Effector CD4-positive, alpha-beta T cell (primary cell): ENCODE results near the gene CMBL.
"Not testable (repeated sequence)": the region's sequence is repeated elsewhere in the genome, so short reads cannot be mapped to it uniquely, and the experiment has no call there.

ENCODE experiments used
- DNase-seq: peaks from one replicate; pipeline ENCODE4 v3.0.0-alpha.2; 2020

Gene CMBL

GRCh38 chr5:10253390-10253789 lies 54.3 kb downstream of the CMBL start:
- no peak for DNase-seq

- no peak for DNase-seq
These were observed 56.3 kb downstream of the CMBL start for GRCh38 chr5:10251405-10251804.

GRCh38 chr5:10250806-10251276 lies 56.9 kb downstream of the CMBL start:
- DNase-seq: no peak

GRCh38 chr5:10249948-10250805 lies 57.5 kb downstream of the CMBL start, which contains the start of gene CCT5:
CCT5 (plus strand) TSS chr5:10250280; CDS start chr5:10250341, 61 bp downstream.
- peak; percentile 86 for DNase-seq

GRCh38 chr5:10248378-10249260 lies 59.1 kb downstream of the CMBL start:
- no peak for DNase-seq

- not testable (repeated sequence) for DNase-seq
These were observed 60.5 kb downstream of the CMBL start for GRCh38 chr5:10247217-10247616.

- DNase-seq: no peak
These were observed 60.9 kb downstream of the CMBL start for GRCh38 chr5:10246761-10247160.

GRCh38 chr5:10244342-10244944 lies 63.3 kb downstream of the CMBL start:
- no peak for DNase-seq

GRCh38 chr5:10243660-10244240 lies 64.0 kb downstream of the CMBL start:
- no peak for DNase-seq

- DNase-seq: no peak
These were observed 72.4 kb downstream of the CMBL start for GRCh38 chr5:10235350-10235749.

GRCh38 chr5:10233505-10233904 lies 74.2 kb downstream of the CMBL start:
- DNase-seq: no peak

GRCh38 chr5:10233011-10233410 lies 74.7 kb downstream of the CMBL start:
- DNase-seq: no peak

GRCh38 chr5:10232386-10232785 lies 75.3 kb downstream of the CMBL start:
- no peak for DNase-seq

- DNase-seq: no peak
These were observed 78.2 kb downstream of the CMBL start for GRCh38 chr5:10229306-10230048.

- DNase-seq: no peak
These were observed 79.4 kb downstream of the CMBL start for GRCh38 chr5:10228288-10228687.
